GM18520 (cell line): Measurements from ENCODE around the gene ADCY3.
"Not testable (repeated sequence)": the region's sequence is repeated elsewhere in the genome, so short reads cannot be mapped to it uniquely, and the experiment has no call there.

Experiments
- ATAC-seq: cut with Tn5 transposase; IDR thresholded peaks from one replicate; pipeline ENCODE4 v1.9.1; 2021; ENCODE audit not compliant: unreplicated experiment

The ADCY3 gene

GRCh38 chr2:24852431-24853020, 67.5 kb downstream of the ADCY3 start:
- ATAC-seq: no peak

DNA sequence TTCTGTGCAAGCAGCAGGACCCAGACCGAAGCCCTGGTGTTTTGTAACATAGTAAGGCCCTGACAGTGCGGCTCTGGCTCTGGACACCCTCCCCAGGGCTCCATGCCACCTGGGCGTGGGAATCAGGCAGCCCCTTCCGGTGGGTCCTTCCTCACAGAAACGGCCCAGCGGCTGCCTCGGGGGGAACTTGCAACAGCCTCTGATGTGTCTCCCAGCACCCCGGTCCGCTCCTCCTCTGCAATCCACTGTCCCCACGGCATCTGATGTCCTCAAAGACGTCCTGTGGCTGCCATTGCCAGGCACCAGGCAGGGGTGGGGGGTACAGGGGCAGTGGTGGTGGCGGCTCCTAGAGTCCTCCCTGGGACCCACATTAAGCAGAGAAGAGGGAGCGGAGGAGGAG, 68.0 kb downstream of the ADCY3 start:
- no peak for ATAC-seq

DNA sequence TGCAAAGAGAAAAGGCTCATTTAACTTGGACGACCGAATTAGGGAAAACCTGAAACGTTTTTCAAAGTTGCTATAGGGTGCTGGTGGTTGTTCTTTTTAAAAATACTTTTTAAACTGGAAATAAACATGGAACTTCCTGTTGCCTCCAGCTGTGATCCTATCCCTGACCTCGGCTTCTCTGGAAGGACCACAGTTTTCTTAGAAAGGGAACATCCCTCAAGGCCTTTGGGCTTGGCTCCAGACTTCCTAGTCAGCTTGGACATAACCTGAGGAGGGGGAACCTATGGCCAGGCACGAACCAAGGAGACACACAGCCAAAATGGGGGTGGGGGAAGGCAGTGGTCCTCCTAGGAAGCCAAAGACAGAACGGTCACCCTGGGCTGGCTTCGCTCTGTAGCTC, 69.1 kb downstream of the ADCY3 start:
- ATAC-seq: no peak

DNA sequence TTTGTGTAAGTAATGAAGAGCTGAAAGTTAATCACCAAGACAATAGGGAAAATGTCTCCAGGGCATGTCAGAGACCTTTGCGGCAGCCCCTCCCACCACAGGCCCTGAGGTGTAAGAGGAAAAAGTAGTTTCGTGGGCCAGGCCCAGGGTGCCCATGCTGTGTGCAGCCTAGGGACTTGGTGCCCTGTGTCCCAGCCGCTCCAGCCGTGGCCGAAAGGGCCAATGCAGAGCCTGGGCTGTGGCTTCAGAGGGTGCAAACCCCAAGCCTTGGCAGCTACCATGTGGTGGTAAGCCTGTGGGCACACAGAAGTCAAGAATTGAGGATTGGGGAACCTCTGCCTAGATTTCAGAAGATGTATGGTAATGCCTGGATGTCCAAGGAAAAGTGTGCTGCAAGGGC, 74.3 kb downstream of the ADCY3 start:
- no peak for ATAC-seq

- ATAC-seq: no peak
Observed at GRCh38 chr2:24844023-24844685, 75.9 kb downstream of the ADCY3 start.

GRCh38 chr2:24843330-24843860, 76.6 kb downstream of the ADCY3 start:
- no peak for ATAC-seq

DNA sequence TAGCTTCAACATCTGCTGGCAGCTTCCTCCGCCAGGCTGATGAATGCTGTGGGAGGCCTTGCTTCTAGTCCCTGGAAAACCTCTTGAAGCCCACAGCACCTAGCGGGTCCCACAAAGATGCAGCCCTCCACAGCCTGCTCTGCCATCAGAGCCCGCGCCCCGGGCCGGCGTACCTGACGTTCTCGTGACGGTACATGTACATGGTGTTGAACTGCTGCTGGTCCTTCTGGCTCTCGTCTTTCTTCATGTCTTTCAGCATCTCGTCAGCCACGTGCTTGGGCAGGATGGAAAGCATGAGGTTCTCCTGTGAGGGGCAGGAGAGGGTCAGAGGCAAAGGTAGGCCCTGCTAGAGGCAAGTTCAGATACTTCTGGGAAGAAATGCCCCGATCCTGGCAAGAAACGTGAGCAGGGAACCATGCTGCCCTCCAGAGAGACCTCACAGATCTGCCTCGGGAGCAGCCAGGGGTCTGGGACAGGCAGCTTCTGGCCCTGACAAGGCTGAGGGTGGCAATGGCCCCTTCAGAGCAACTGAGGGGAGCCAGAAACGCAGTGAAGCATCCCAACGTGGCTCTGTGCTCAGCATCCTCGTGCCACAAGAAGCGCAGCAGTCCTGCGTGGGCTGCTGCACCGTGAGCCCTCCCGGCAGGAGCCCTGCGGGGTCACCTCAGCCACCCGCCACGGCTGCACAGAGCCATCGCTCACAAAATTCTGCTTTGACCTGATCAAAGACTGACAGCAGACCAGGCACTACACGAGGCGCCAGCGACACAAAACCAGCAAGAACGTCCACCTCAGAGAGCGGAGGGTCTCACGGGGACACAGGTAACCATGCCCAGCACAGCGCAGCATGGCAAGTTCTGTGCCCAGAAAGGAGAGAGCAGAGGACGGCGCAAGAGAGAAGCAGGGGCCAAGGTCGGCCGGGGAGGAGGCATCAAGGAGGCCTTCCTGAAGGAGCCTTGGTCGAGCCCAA, 77.7 kb downstream of the ADCY3 start:
- no peak for ATAC-seq

DNA sequence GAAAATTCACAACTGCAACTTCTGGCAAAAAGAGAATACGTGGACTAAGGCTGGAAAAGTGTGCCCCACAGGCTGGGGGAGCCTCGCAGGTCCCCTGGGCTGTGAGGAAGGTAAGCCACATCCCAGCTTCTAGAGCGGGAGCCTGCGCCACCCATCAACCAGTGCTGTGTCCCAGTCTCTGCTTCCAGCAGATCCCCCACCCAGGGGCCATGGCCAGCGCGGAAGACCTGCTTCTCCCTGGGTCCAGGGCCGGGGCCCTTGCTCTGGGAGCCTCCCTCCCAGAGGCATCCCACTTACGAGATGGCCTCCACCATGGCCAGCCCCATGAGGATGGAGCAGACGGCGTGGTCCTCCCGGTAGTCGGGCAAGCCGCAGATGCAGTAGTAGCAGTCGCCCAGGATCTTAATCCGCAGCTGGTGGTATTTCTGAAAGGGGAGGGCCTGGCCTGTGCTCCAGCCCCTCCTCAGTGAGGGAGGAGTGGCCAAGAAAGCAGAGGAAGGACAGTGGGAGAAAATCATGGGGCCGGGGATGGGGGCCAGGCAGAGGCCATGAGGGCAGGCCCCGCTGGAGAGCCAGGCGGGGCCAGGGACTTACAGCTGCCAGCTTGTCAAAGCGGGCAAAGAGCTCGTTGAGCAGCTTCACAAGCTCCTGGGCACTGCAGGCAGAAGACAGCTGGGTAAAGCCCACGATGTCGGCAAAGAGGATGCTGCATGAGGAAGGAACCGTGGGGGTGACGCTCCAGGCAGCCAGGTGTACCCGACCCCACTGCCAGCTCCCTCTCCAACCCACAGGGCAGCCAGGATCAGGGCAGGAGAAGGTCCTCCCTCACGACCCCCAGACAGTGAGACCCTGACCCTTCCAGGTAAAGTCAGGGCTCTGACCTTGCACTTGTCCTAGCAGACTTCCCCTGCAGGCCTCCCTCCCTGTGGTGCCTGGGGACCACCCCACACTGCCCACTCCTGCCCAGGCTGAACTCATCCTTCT, 78.8 kb downstream of the ADCY3 start:
- ATAC-seq: no peak

GRCh38 chr2:24840164-24840869, 79.7 kb downstream of the ADCY3 start:
- ATAC-seq: no peak

DNA sequence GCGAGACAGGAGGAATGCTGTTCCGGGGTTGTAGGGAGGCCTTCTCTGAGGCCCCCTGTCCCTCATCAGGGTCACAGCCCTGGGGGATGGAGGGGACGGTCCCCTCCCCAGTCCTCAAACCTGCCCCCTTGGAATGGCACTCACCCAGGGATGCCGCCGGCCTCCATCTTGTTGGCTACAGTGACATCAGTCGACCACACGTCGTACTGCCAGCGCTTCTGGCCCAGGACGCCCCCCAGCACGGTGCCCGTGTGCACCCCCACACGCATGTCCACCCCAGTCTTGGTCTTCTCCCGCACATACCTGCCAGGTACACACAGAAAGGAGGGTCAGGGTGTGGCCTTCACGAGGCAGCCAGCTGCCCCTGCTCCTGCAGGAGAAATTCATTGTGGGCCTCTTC, 80.3 kb downstream of the ADCY3 start:
- ATAC-seq: no peak

GRCh38 chr2:24838541-24838940, 81.5 kb downstream of the ADCY3 start:
- ATAC-seq: no peak

DNA sequence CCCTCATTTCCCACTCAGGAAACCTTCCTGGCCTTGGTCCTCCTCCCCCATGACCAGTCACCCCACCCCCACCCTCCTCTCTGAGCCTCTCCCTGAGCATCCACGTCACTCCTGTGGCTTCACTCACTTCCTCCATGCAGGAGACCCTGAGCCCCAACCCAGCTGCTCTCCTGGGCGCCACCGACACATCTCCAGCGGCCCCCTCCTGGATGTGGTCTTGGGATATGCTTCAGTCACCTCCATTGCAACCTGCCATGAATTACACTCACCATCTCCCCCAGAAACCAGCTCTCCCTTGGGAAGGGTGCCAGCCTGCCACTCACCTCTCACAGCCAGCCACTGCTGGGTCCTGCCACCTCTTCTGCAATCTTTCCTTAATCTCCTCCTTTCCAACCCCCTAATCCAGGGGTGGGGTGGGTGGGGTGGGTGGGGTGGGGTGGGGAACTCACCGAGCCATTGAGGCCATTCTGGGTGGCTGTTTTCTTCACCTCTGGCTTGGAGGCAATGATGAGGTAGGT, 82.0 kb downstream of the ADCY3 start:
- no peak for ATAC-seq

- no peak for ATAC-seq
Observed at GRCh38 chr2:24836706-24837105, 83.3 kb downstream of the ADCY3 start.

DNA sequence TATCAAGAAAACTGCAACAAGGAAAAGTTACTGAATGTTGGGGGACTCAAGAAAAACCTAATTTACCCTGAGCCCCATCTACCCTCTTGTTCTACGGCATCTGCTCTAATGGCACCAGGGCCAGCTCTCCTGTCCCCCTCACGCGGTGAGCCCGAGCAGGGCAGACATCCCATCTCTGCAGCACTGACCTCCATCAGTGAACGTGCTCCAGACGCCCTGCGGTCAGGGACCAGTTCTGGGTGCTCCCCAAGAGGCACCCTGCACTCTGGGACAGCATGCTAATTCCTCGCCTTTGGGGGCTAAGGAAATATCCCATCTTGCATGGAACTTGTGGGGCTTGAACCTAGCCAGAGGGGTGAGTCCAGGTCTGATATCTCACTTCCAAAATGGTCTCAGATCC, 83.8 kb downstream of the ADCY3 start:
- ATAC-seq: no peak

DNA sequence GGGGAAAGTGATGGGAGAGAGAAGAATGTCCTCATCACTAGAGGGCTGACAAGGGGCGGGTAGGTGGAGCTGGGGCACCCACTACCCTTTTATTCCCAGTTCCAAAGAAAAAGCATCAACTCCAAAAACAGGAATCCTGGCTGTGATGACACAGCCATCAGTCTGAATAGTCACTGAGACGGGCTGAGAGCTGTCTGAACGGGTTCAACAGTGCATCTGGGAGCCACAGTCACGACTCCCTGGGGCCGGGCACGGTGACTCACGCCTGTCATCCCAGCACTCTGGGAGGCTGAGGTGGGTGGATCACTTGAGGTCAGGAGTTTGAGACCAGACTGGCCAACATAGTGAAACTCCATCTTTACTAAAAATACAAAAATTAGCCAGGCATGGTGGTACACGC, 84.6 kb downstream of the ADCY3 start:
- ATAC-seq: not testable (repeated sequence)

DNA sequence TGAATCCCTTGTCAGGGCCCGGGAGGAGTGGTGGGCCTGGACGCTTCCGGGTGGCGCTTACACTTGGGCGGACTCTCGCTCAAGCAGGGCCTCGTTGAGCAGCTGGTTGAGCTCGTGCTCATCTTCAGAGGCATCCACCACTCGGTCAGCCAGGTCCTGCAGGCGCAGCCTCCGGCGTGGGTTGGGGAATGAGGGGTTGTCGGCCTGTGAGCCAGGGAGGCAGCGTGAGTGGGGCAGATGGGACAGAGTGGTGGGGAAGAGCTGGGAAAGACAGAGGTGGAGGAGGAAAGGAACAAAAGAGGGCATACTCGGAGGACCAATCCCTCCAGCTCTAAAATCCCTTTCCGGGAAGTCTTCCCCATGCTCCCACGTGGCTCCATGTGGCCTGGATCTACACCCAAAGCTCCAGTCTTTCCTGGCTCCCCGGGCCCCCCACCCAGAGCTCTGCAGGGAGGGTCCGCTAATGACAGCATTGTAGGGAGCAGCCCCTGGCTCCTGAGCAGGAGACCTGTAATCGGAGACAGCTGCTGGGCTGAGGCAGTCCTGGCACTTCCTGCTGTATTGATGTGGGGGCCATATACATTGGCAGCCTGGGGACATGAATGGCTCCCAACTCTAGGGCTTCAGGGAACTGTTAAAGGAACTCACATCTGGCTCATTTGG, 85.2 kb downstream of the ADCY3 start:
- ATAC-seq: no peak

- no peak for ATAC-seq
Observed at GRCh38 chr2:24833821-24834732, 86.0 kb downstream of the ADCY3 start.
